ENCODE data around the gene GNAO1. TPM values are rescaled to one million over a fixed set of nuclear protein-coding genes. Genes with fewer than 3 reads are reported as not detected.

Gene GNAO1
- total and polyA plus RNA-seq, 2 of the 13 experiments (the other 11 are each of a cell fraction or from before 2014, with no cell fraction given) = not detected

- no peak overlapping the region for H2AFZ ChIP-seq (ENCODE audit: low read length)
- CTCF ChIA-PET (ENCODE audit: low intra/inter-chr PET ratio, low total read pairs) = no interaction called here
- 0% methylated on average over 2 of the region's 2 CpGs for WGBS (ENCODE audit: low lambda C conversion rate)
These were observed 50.3 kb downstream of the GNAO1 start for GRCh38 chr16:56241596-56241995.

More at GRCh38 chr16:56241596-56241995, 50.3 kb downstream of the GNAO1 start:
- intact Hi-C loops (cut with micrococcal nuclease; ENCODE audit: unreplicated experiment) = no loop called here
- no peaks in the 10 kb centered on the region for H3K9me3 ChIP-seq (ENCODE audit: low read length)
- no peak for FAIRE-seq
- no peak overlapping the region for H3K27ac ChIP-seq (ENCODE audit: extremely low read length, insufficient read depth, low read length)
- no peak overlapping the region for H3K9ac ChIP-seq (ENCODE audit: insufficient read depth, low read depth, low read length)
- H3K4me1 ChIP-seq (ENCODE audit: insufficient read depth, low read length) = no peaks in the 10 kb centered on the region
- POLR2A ChIA-PET = no interaction called here
- BruUV-seq (replicated peaks) = no TSS peak
- no peak for DNase-seq (ENCODE audit: low spot score)
- H3K4me3 ChIP-seq (replicated peaks in 1 of 3; ENCODE audit: insufficient read depth in 1 of 3, low read depth in 2 of 3, low read length in 3 of 3) = no peak overlapping the region
- in situ Hi-C loops (cut with HindIII; ENCODE audit: extremely low pct_ligation_motif_present, low pct_unique_long_range_greater_than_20kb) = no loop called here
- no peak overlapping the region for H3K4me2 ChIP-seq (ENCODE audit: low read depth, low read length)
- no peak for ATAC-seq
- H3K36me3 ChIP-seq (replicated peaks in 1 of 2; ENCODE audit: control insufficient read depth in 1 of 2, insufficient read depth in 2 of 2, low read length in 2 of 2) = no peaks in the 10 kb centered on the region
- no peaks in the 10 kb centered on the region for H3K79me2 ChIP-seq (ENCODE audit: insufficient read depth, low read length)
- peaks cover 0 to 14% of the 10 kb centered on the region in 2 experiments; a peak in 3 of 5 replicates for H3K27me3 ChIP-seq (ENCODE audit: control insufficient read depth in 1 of 2, insufficient read depth in 2 of 2, low read length in 2 of 2)
- no peaks in the 10 kb centered on the region for H4K20me1 ChIP-seq (ENCODE audit: insufficient read depth, low read length)
- TF ChIP-seq, protein P1, sequence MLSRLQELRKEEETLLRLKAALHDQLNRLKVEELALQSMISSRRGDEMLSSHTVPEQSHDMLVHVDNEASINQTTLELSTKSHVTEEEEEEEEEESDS (CRISPR knock-in tag; IDR thresholded peaks at IDR 0.05; ENCODE audit: borderline replicate concordance) = no peak
- TF ChIP-seq, protein P2, sequence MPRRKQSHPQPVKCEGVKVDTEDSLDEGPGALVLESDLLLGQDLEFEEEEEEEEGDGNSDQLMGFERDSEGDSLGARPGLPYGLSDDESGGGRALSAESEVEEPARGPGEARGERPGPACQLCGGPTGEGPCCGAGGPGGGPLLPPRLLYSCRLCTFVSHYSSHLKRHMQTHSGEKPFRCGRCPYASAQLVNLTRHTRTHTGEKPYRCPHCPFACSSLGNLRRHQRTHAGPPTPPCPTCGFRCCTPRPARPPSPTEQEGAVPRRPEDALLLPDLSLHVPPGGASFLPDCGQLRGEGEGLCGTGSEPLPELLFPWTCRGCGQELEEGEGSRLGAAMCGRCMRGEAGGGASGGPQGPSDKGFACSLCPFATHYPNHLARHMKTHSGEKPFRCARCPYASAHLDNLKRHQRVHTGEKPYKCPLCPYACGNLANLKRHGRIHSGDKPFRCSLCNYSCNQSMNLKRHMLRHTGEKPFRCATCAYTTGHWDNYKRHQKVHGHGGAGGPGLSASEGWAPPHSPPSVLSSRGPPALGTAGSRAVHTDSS (CRISPR knock-in tag; conservative IDR thresholded peaks at IDR 0.05) = no peak
- TF ChIP-seq, protein P3, sequence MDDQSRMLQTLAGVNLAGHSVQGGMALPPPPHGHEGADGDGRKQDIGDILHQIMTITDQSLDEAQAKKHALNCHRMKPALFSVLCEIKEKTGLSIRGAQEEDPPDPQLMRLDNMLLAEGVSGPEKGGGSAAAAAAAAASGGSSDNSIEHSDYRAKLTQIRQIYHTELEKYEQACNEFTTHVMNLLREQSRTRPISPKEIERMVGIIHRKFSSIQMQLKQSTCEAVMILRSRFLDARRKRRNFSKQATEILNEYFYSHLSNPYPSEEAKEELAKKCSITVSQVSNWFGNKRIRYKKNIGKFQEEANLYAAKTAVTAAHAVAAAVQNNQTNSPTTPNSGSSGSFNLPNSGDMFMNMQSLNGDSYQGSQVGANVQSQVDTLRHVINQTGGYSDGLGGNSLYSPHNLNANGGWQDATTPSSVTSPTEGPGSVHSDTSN (CRISPR knock-in tag; IDR thresholded peaks at IDR 0.05; ENCODE audit: borderline replicate concordance) = no peak
- TF ChIP-seq, protein P4, sequence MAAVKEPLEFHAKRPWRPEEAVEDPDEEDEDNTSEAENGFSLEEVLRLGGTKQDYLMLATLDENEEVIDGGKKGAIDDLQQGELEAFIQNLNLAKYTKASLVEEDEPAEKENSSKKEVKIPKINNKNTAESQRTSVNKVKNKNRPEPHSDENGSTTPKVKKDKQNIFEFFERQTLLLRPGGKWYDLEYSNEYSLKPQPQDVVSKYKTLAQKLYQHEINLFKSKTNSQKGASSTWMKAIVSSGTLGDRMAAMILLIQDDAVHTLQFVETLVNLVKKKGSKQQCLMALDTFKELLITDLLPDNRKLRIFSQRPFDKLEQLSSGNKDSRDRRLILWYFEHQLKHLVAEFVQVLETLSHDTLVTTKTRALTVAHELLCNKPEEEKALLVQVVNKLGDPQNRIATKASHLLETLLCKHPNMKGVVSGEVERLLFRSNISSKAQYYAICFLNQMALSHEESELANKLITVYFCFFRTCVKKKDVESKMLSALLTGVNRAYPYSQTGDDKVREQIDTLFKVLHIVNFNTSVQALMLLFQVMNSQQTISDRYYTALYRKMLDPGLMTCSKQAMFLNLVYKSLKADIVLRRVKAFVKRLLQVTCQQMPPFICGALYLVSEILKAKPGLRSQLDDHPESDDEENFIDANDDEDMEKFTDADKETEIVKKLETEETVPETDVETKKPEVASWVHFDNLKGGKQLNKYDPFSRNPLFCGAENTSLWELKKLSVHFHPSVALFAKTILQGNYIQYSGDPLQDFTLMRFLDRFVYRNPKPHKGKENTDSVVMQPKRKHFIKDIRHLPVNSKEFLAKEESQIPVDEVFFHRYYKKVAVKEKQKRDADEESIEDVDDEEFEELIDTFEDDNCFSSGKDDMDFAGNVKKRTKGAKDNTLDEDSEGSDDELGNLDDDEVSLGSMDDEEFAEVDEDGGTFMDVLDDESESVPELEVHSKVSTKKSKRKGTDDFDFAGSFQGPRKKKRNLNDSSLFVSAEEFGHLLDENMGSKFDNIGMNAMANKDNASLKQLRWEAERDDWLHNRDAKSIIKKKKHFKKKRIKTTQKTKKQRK (IDR thresholded peaks at IDR 0.05; ENCODE audit: low read length) = no peak
- TF ChIP-seq ZSCAN5A (CRISPR knock-in tag; IDR thresholded peaks at IDR 0.05; ENCODE audit: borderline replicate concordance) (no peak), SIN3A (IDR thresholded peaks at IDR 0.05; ENCODE audit: borderline replicate concordance, low read depth, low read length) (no peak), AGO1 (IDR thresholded peaks at IDR 0.05; ENCODE audit: low read depth, low read length, poor library complexity, severe bottlenecking) (no peak), ZMAT3 (CRISPR knock-in tag; conservative IDR thresholded peaks at IDR 0.05) (no peak)

Data from HepG2 (cell line).